HL-60/S4 treated with retinoic acid at 250 ng/mL for 4 days and 3 days (cell line): ENCODE measurements around the gene EMP1.

Experiments used
- in situ Hi-C: fragments of 300-500 bp; cut with MboI; formaldehyde crosslinking; loops from 2 replicates; pipeline ENCODE4 v1.7.0; 2022; ENCODE audit warnings: low sequenced_read_pairs

EMP1 gene

GRCh38 chr12:13195250-13195649 lies 1.3 kb upstream of the EMP1 start:
- in situ Hi-C loops = no loop called here

- in situ Hi-C loops = no loop called here
These were observed 769 bp upstream of the EMP1 start for GRCh38 chr12:13195785-13196129.

- in situ Hi-C loops = no loop called here
These were observed 506 bp downstream of the EMP1 start for GRCh38 chr12:13197032-13197431.

GRCh38 chr12:13197526-13198143 lies 1.1 kb downstream of the EMP1 start:
- in situ Hi-C loops = no loop called here

GRCh38 chr12:13198241-13198640 lies 1.7 kb downstream of the EMP1 start:
- in situ Hi-C loops = no loop called here

GRCh38 chr12:13198876-13199275 lies 2.4 kb downstream of the EMP1 start:
- in situ Hi-C loops = no loop called here

- in situ Hi-C loops = no loop called here
These were observed 3.1 kb downstream of the EMP1 start for GRCh38 chr12:13199592-13199991.

GRCh38 chr12:13200841-13201240 lies 4.3 kb downstream of the EMP1 start:
- in situ Hi-C loops = no loop called here

GRCh38 chr12:13203034-13203922 lies 6.8 kb downstream of the EMP1 start:
- in situ Hi-C loops = no loop called here

GRCh38 chr12:13204428-13204827 lies 7.9 kb downstream of the EMP1 start:
- in situ Hi-C loops = no loop called here

- in situ Hi-C loops = no loop called here
These were observed 9.5 kb downstream of the EMP1 start for GRCh38 chr12:13205809-13206559.

GRCh38 chr12:13206560-13206897 lies 10.0 kb downstream of the EMP1 start:
- in situ Hi-C loops = no loop called here

GRCh38 chr12:13208533-13209435 lies 12.3 kb downstream of the EMP1 start:
- in situ Hi-C loops = no loop called here

GRCh38 chr12:13209436-13210235 lies 13.1 kb downstream of the EMP1 start:
- in situ Hi-C loops = loop anchor here (5.0 to 10.0 kb wide), 2 partner anchors 185 to 292 kb away; no protein-coding TSS in a partner anchor

GRCh38 chr12:13210236-13211190 lies 14.0 kb downstream of the EMP1 start:
- in situ Hi-C loops = loop anchor here (5.0 to 10.0 kb wide), 2 partner anchors 186 to 293 kb away; no protein-coding TSS in a partner anchor

- in situ Hi-C loops = loop anchor here (5.0 to 10.0 kb wide), 2 partner anchors 187 to 294 kb away; no protein-coding TSS in a partner anchor
These were observed 14.8 kb downstream of the EMP1 start for GRCh38 chr12:13211191-13211858.

- in situ Hi-C loops = loop anchor here (5.0 to 10.0 kb wide), 2 partner anchors 187 to 295 kb away; no protein-coding TSS in a partner anchor
These were observed 15.5 kb downstream of the EMP1 start for GRCh38 chr12:13211859-13212664.
